HEK293 (cell line): ENCODE measurements around the gene CRYBA1.
"Not testable (repeated sequence)": the region's sequence is repeated elsewhere in the genome, so short reads cannot be mapped to it uniquely, and the experiment has no call there.

ENCODE experiments used
- CTCF ChIA-PET: fragments of 350-600 bp; formaldehyde crosslinking; extraction: SDS; loops from one replicate; lab custom pipeline; 2021; ENCODE audit warnings: antibody characterized with exemption; lab: Yijun Ruan, JAX
- POLR2A ChIA-PET: fragments of 300-600 bp; formaldehyde crosslinking; extraction: SDS; loops from one replicate; lab custom pipeline; 2020; ENCODE audit warnings: antibody characterized with exemption, inconsistent platforms; lab: Yijun Ruan, JAX
- H3K27ac ChIP-seq: fragments of 200-500 bp; sonication (Bioruptor generic); 2 replicates; pipeline ENCODE4 v1.5.1; 2014; ENCODE audit warnings: low read depth, low read length, control low read depth, inconsistent platforms; ENCODE audit errors: extremely low read depth
- H3K36me3 ChIP-seq, 2 experiments: fragments of 200-500 bp in 1 of 2; sonication (Bioruptor generic) in 1 of 2; 1 replicate in 1 of 2; 2 replicates in 1 of 2; pipeline ENCODE4 v1.5.1; 2014 to 2017; ENCODE audit warnings: inconsistent platforms in 2 of 2, low read length in 2 of 2; ENCODE audit not compliant: control insufficient read depth in 2 of 2, insufficient read depth in 1 of 2
- H3K4me1 ChIP-seq: fragments of 200-500 bp; sonication (Bioruptor generic); 2 replicates; pipeline ENCODE4 v1.5.1; 2014; ENCODE audit warnings: mild to moderate bottlenecking, low read length, inconsistent platforms; ENCODE audit not compliant: control insufficient read depth, insufficient read depth
- H3K4me3 ChIP-seq: 2 replicates; pipeline ENCODE4 v1.5.1; 2011; ENCODE audit warnings: low read depth, mild to moderate bottlenecking, control low read depth, low read length, moderate library complexity
- H3K9me3 ChIP-seq: fragments of 200-500 bp; sonication (Bioruptor generic); 2 replicates; pipeline ENCODE4 v1.5.1; 2014; ENCODE audit warnings: low read depth, low read length, inconsistent platforms; ENCODE audit not compliant: control insufficient read depth, insufficient read depth
- CTCF ChIP-seq: fragments of 450-650 bp; formaldehyde crosslinking; IDR thresholded peaks from 2 replicates; pipeline ENCODE4 v1.5.1; 2016; ENCODE audit warnings: missing biosample characterization, missing genetic modification characterization
- ZBTB17 ChIP-seq: fragments of 450-650 bp; formaldehyde crosslinking; IDR thresholded peaks from 2 replicates; pipeline ENCODE4 v1.5.1; 2016; ENCODE audit warnings: missing biosample characterization, missing genetic modification characterization
- ZBTB20 ChIP-seq: fragments of 450-650 bp; formaldehyde crosslinking; IDR thresholded peaks from 2 replicates; pipeline ENCODE4 v1.5.1; 2016; ENCODE audit warnings: missing biosample characterization, missing genetic modification characterization
- ZBTB6 ChIP-seq: fragments of 450-650 bp; formaldehyde crosslinking; IDR thresholded peaks from 2 replicates; pipeline ENCODE4 v1.5.1; 2017; ENCODE audit warnings: missing biosample characterization, missing genetic modification characterization
- ZBTB8A ChIP-seq: fragments of 450-650 bp; formaldehyde crosslinking; IDR thresholded peaks from 2 replicates; pipeline ENCODE4 v1.5.1; 2016; ENCODE audit warnings: missing biosample characterization, missing genetic modification characterization
- ZNF133 ChIP-seq: fragments of 450-650 bp; formaldehyde crosslinking; IDR thresholded peaks from 2 replicates; pipeline ENCODE4 v1.5.1; 2016; ENCODE audit warnings: missing biosample characterization, missing genetic modification characterization
- ZNF16 ChIP-seq: fragments of 450-650 bp; formaldehyde crosslinking; IDR thresholded peaks from 2 replicates; pipeline ENCODE4 v1.5.1; 2016; ENCODE audit warnings: low read depth, missing biosample characterization, missing genetic modification characterization
- ZNF335 ChIP-seq: fragments of 450-650 bp; formaldehyde crosslinking; conservative IDR thresholded peaks from 2 replicates; pipeline ENCODE4 v1.5.1; 2016; ENCODE audit warnings: missing biosample characterization, missing genetic modification characterization
- ZNF561 ChIP-seq: fragments of 450-650 bp; IDR thresholded peaks from 2 replicates; pipeline ENCODE4 v1.5.1; 2018; ENCODE audit warnings: missing biosample characterization, missing genetic modification characterization, borderline replicate concordance
- ZNF600 ChIP-seq: fragments of 450-650 bp; formaldehyde crosslinking; IDR thresholded peaks from 2 replicates; pipeline ENCODE4 v1.5.1; 2016; ENCODE audit warnings: missing biosample characterization, missing genetic modification characterization
- ZNF664 ChIP-seq: fragments of 450-650 bp; formaldehyde crosslinking; IDR thresholded peaks from 2 replicates; pipeline ENCODE4 v1.5.1; 2016; ENCODE audit warnings: missing biosample characterization, missing genetic modification characterization
- ZNF670 ChIP-seq: fragments of 450-650 bp; formaldehyde crosslinking; IDR thresholded peaks from 2 replicates; pipeline ENCODE4 v1.5.1; 2016; ENCODE audit warnings: missing biosample characterization, missing genetic modification characterization, low read depth
- ZNF677 ChIP-seq: fragments of 450-650 bp; IDR thresholded peaks from 2 replicates; pipeline ENCODE4 v1.5.0; 2018; ENCODE audit warnings: missing biosample characterization, mild to moderate bottlenecking, missing genetic modification characterization, moderate library complexity
- ZSCAN16 ChIP-seq: fragments of 450-650 bp; formaldehyde crosslinking; IDR thresholded peaks from 2 replicates; pipeline ENCODE4 v1.5.1; 2016; ENCODE audit warnings: missing biosample characterization, missing genetic modification characterization
- ZSCAN30 ChIP-seq: fragments of 450-650 bp; IDR thresholded peaks from 2 replicates; pipeline ENCODE4 v1.5.1; 2018; ENCODE audit warnings: missing biosample characterization, mild to moderate bottlenecking, missing genetic modification characterization, moderate library complexity
- TF ChIP-seq, protein P1 (sequence below): fragments of 450-650 bp; formaldehyde crosslinking; IDR thresholded peaks from 2 replicates; pipeline ENCODE4 v1.5.1; 2017; ENCODE audit warnings: missing biosample characterization, mild to moderate bottlenecking, missing genetic modification characterization, moderate library complexity

Gene CRYBA1, protein sequence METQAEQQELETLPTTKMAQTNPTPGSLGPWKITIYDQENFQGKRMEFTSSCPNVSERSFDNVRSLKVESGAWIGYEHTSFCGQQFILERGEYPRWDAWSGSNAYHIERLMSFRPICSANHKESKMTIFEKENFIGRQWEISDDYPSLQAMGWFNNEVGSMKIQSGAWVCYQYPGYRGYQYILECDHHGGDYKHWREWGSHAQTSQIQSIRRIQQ

DNA sequence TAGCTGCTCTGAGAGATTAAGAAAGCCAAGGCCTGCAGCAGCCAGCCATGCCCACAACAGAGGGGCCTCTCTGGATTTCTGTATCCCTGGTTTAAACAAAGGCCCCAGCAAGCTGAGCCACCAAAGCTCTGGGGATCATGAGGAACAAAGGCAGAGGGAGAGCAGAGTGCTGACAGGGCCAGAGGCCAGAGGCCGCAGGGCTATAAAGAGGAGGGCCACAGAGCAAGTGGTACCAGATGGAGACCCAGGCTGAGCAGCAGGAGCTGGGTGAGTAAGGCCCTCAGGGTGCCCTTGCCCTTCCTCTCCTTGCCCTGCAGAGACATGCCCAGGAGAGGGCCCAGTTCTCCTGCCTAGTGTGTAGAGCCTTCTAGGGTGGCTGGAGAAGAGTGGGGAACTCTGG, at the start of gene CRYBA1:
TSS of gene CRYBA1 (plus strand) at position 232 of the 400 bp plus-strand sequence. CDS start at position 237, 5 bp downstream.
- no peaks in the 10 kb centered on the region for H3K9me3 ChIP-seq
- no peak within 1 kb of the TSS for H3K27ac ChIP-seq
- TF ChIP-seq ZNF133 (tag by site-specific recombination) (no peak), ZBTB8A (tag by site-specific recombination) (0 out of 2 replicates have a peak, but pooled peaks have one; percentile 13), ZNF664 (tag by site-specific recombination) (no peak), ZNF677 (tag by site-specific recombination) (no peak), ZNF670 (tag by site-specific recombination) (no peak)
- ChIA-PET POLR2A (no interaction called here), CTCF (interaction anchor here (0.6 to 1.0 kb wide), 3 partner anchors 11 to 345 kb away, joined by 3 read pairs; no protein-coding TSS in a partner anchor)
- H3K4me3 ChIP-seq: no peak within 1 kb of the TSS
- no peaks in the 10 kb centered on the region for H3K4me1 ChIP-seq
- H3K36me3 ChIP-seq: no peaks in the 10 kb centered on the region

- H3K4me3 ChIP-seq: no peak overlapping the region
- H3K27ac ChIP-seq: no peak overlapping the region
- POLR2A ChIA-PET: no interaction called here
- TF ChIP-seq ZSCAN16 (tag by site-specific recombination) (no peak), ZNF600 (tag by site-specific recombination) (peak; percentile 51; the same call in 1 of the 2 replicates), ZNF16 (no peak), ZBTB20 (tag by site-specific recombination) (no peak)
- TF ChIP-seq, protein P1, sequence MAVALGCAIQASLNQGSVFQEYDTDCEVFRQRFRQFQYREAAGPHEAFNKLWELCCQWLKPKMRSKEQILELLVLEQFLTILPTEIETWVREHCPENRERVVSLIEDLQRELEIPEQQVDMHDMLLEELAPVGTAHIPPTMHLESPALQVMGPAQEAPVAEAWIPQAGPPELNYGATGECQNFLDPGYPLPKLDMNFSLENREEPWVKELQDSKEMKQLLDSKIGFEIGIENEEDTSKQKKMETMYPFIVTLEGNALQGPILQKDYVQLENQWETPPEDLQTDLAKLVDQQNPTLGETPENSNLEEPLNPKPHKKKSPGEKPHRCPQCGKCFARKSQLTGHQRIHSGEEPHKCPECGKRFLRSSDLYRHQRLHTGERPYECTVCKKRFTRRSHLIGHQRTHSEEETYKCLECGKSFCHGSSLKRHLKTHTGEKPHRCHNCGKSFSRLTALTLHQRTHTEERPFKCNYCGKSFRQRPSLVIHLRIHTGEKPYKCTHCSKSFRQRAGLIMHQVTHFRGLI (tag by site-specific recombination): peak; percentile 92
- TF ChIP-seq, all 188 proteins: peak for 2
- Histone ChIP-seq H3K36me3 (no peaks in the 10 kb centered on the region), H3K9me3 (no peaks in the 10 kb centered on the region), H3K4me1 (no peaks in the 10 kb centered on the region)
- CTCF ChIA-PET: interaction anchor here (0.9 to 10.1 kb wide), 5 partner anchors 17 to 86 kb away, joined by 3 to 87 read pairs (median 4); no protein-coding TSS in a partner anchor
Measured at GRCh38 chr17:29197516-29198272, 49.0 kb upstream of the CRYBA1 start.

GRCh38 chr17:29204068-29204804, 42.4 kb upstream of the CRYBA1 start:
- H3K4me1 ChIP-seq, H3K9me3 ChIP-seq, H3K36me3 ChIP-seq, H3K27ac ChIP-seq, H3K4me3 ChIP-seq, POLR2A ChIA-PET: not testable (repeated sequence)
- TF ChIP-seq ZSCAN30 (tag by site-specific recombination) (peak; percentile 12; the same call in 1 of the 2 replicates), CTCF (tag by site-specific recombination) (0 out of 2 replicates have a peak, but pooled peaks have one; percentile 13), ZNF561 (tag by site-specific recombination) (0 out of 2 replicates have a peak, but pooled peaks have one; percentile 20), ZBTB17 (tag by site-specific recombination) (peak; percentile 91), ZBTB6 (tag by site-specific recombination) (0 out of 2 replicates have a peak, but pooled peaks have one; percentile 29), ZBTB20 (tag by site-specific recombination) (peak; percentile 95), ZNF335 (tag by site-specific recombination) (peak; percentile 78)
- CTCF ChIA-PET: interaction anchor here (0.6 to 3.2 kb wide), 9 partner anchors 7 to 87 kb away, joined by 3 to 12 read pairs (median 4); partner anchors contain the start of gene MYO18A
